Cortex of kidney (tissue), 1 donor: ENCODE results near the gene SSBP3.

Experiments used
- DNase-seq: peaks from one replicate; lab custom pipeline; 2025; lab: John Stamatoyannopoulos, UW

SSBP3 gene

GRCh38 chr1:54409156-54410142, 3.3 kb upstream of the SSBP3 start:
- DNase-seq = no peak

DNA sequence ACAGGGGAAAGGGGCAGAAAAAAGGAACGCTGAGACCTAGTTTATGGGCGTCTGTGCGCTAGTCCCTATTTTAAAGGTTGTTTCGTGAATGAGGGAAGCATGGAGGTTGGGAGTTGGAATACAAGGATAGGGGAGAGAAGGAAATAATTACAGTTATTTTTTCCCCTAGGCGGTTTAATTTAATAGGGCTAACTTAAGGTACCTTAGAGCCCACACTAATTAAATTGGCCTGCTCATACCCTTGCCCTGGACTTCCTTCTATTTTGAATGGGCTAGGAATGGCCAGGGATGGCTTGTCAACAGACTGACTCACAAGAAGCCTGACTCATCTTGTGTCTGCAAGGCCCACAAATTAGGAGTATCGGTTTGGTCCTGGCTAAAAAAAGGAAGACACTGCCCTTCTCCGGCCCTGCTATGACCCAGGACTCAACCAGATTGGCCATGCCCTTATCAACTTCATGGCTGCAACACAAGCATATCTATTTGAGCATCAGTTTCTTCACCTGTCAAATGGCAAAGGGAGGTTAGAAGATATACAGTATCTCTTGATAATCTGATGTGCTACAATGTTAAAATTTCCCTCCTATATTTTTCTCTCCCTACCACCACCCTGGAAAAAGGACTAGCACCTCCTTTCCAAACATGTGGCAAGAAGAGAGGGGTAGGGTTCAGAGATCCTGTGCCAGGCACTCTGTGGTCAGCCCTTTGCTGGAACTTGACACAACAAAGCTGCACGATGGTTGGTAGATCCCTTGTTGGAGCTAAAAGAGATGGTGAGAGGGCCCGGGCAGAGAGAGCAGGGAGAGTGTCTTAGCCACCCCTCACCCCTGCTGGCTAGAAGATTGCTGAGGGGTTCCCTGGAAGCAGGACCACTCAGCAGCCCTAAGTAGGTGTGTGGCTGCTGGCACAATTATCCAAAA, 2.2 kb upstream of the SSBP3 start:
- no peak for DNase-seq

DNA sequence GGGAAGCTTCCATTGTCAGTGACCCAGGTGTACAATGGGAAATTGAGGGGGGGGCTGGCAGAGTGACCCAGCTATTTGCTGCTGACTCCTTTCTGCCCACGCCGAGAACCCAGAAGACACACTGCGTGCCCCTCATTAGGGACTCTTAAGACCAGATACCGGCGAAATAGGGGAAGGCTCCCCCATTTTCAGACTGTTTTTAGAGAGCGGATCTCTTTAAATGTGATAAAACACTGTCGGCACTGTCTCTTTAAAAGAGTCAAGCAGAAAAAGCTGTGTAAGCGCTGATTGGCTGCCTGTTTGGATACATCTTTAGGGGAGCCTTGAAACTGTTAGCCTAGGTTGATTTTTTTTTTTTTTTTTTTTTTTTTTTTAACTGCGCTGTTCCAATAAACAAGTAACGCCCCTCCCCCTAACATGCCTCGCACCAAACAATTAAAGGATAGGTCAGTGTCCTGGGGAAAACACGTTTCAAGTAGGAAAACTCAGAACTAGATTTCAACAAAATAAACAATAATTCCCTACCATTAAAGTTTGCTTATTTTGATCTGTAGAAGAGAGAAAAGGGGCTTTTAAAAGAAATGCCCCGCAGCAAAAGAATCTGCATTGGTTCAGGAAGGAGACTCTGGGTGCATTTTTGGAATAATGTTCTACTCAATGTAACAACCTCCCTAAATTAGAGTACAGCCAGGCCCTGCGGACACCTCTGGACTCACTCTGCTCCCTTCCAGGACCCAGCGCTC, 1.4 kb upstream of the SSBP3 start:
- DNase-seq = no peak

- no peak for DNase-seq
Observed at GRCh38 chr1:54407154-54407403, 885 bp upstream of the SSBP3 start.

GRCh38 chr1:54405898-54406293, 298 bp downstream of the SSBP3 start:
- DNase-seq = no peak

DNA sequence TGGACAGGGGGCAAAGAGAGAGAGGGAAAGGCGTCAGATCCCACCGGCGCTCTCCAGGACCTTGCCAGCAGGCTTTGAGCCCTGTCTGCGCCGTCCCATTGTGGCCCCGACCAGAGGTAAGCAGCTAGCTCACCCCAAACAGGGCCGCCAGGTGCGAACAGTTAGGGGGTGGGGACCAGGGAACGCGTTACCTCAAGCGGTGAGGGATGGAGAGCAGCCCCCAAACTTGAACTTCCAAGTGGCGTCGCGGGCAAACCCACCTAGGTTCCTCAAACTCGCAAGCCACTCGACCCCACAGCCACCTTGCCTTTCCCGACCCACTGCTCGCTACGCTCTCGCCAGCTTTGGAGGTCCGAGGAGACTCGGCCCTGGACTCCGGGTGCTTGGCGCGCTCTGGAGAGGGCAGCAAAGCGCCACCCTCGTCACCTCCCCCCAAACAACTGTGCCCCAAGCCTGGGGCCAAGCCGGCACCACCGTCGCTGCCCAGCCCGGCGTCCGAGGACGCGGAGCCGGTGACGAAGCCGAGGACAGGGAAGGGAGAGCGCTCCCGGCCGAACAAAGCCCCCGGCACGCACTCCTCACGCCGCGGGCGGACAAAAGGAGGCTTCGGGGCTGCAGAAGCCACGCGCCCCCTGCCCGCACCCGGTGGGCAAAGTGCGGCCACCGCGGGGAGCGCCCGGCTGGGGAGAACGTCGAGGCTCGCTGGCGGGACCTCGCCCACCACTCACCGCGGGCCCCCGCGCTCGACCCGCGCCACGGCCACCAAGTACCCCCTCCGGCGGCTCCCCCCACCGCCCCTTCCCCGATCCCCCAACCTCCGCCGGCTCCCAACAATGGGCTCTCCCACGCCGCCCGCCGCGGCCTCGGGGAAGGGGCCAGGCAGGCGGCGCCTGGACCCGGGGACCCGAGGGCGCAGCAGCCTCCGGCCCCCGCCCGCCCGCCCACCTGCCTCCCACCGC, 976 bp downstream of the SSBP3 start:
- DNase-seq = no peak

GRCh38 chr1:54404263-54404662, 1.9 kb downstream of the SSBP3 start:
- DNase-seq = no peak

GRCh38 chr1:54403808-54404261, 2.4 kb downstream of the SSBP3 start:
- DNase-seq = no peak

- DNase-seq = no peak
Observed at GRCh38 chr1:54403405-54403804, 2.8 kb downstream of the SSBP3 start.

DNA sequence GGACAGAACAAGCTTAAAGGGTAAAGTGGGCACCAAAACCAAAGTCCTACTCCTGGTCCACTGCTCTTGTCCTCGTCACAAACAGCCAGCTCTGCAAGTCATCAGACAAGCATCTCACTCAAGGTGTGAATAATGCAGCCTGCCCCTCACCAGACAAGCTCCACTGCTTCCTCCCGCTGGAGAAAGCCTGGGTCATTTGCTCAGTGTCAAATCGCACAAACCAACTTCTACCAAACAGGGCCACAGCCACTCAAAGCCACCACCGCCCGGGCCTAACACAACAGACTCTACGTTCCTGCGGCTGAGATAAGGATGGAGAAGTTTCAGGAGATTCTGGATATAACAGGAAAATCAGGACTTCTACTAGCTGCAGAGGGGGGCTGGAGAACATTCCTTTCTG, 3.3 kb downstream of the SSBP3 start:
- no peak for DNase-seq

DNA sequence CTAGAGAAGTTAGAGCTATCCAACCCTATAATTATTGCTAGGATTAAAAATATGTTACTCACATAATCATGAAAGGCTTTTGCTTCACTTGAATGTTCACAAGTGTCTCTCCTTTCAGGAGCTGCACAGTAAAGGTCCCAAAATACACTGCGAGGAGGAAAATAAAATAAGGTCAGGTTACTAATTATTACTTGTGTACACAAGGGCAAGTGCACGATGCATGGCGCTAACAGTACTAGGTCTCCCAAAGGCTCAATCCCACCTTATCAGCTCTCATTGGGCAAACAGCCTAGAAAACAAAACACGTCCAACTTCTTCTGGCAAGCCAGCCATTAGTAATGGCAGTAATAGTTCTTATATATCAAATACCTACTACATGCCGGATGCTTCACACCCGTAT, 4.4 kb downstream of the SSBP3 start:
- DNase-seq = no peak

GRCh38 chr1:54400329-54400728, 5.9 kb downstream of the SSBP3 start:
- DNase-seq = no peak

- DNase-seq = no peak
Observed at GRCh38 chr1:54399765-54400164, 6.4 kb downstream of the SSBP3 start.

GRCh38 chr1:54398963-54399528, 7.1 kb downstream of the SSBP3 start:
- DNase-seq = no peak

- DNase-seq = no peak
Observed at GRCh38 chr1:54397980-54398379, 8.2 kb downstream of the SSBP3 start.

DNA sequence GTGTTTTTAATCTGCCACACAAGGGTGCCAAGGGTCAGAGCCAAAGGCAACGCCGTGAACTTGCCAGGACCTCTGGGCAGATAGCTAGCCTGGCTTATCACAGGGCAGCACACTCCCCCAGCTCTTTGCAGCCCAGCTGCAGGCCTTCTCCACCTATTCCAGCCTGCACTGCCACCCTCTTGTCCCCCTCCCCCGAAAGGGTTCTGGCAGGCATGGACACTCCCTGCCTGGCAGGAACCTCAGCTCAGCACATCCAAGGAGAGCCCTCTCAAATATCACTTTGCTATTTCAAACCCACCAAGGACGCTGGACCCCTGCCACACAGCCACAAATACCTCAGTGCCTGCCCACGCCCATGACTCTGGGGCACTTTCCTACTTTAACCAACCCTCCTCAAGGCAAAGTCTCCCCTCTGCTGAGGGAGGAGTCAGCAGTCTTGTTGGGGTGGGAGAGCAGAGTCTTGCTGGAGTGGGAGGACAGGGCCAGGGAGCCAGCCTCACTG, 9.1 kb downstream of the SSBP3 start:
- no peak for DNase-seq

GRCh38 chr1:54396261-54396933, 9.8 kb downstream of the SSBP3 start:
- DNase-seq = no peak

GRCh38 chr1:54395281-54395934, 10.8 kb downstream of the SSBP3 start:
- no peak for DNase-seq

GRCh38 chr1:54394104-54394503, 12.1 kb downstream of the SSBP3 start:
- no peak for DNase-seq
